Gastrocnemius medialis (tissue), 4 donors: ENCODE results near the gene CTNNA2. TPM values are rescaled to one million over a fixed set of nuclear protein-coding genes. Genes with fewer than 3 reads are reported as not detected.

ENCODE experiments used
- ATAC-seq, 2 donors: fragments of 150-250 bp; one replicate each; pipeline ENCODE4 v1.9.1; 2016
- DNase-seq, 2 donors: peaks; one replicate each; pipeline ENCODE4 v3.0.0-alpha.2; 2019
- H3K27ac ChIP-seq, 4 donors: fragments of 200-600 bp; sonication (generic); 1 replicate in 1 of 4; 2 replicates in 3 of 4; pipeline ENCODE4 v1.5.1; 2016 to 2018; ENCODE audit warnings: mild to moderate bottlenecking in 2 of 4, moderate library complexity in 1 of 4
- H3K27me3 ChIP-seq, 3 donors: fragments of 200-600 bp; sonication (generic) in 2 of 3; 1 replicate in 1 of 3; 2 replicates in 2 of 3; pipeline versions ENCODE4 v1.5.1 to v1.6.0; 2016 to 2019; ENCODE audit warnings: mild to moderate bottlenecking in 1 of 3, moderate library complexity in 1 of 3
- H3K36me3 ChIP-seq, 2 donors: fragments of 200-600 bp; sonication (generic) in 1 of 2; one replicate each; pipeline ENCODE4 v1.5.1; 2017 to 2018
- H3K4me1 ChIP-seq, 2 donors: fragments of 200-600 bp; sonication (generic) in 1 of 2; one replicate each; pipeline ENCODE4 v1.5.1; 2016 to 2017; ENCODE audit warnings: mild to moderate bottlenecking in 2 of 2
- H3K4me3 ChIP-seq, 4 donors: fragments of 200-600 bp; sonication (generic) in 3 of 4; 1 replicate in 1 of 4; 2 replicates in 3 of 4; pipeline ENCODE4 v1.5.1; 2016 to 2019; ENCODE audit warnings: mild to moderate bottlenecking in 2 of 4
- H3K9me3 ChIP-seq, 3 donors: fragments of 200-600 bp; sonication (generic) in 2 of 3; 1 replicate in 1 of 3; 2 replicates in 2 of 3; pipeline ENCODE4 v1.5.1; 2016 to 2019
- CTCF ChIP-seq, 5 experiments: fragments of 450-650 bp in 3 of 5; fragments of 200-600 bp in 2 of 5; sonication (generic) in 2 of 5; IDR thresholded peaks in 4 of 5; conservative IDR thresholded peaks in 1 of 5; 1 replicate in 4 of 5; 2 replicates in 1 of 5; pipeline ENCODE4 v1.5.1; 2016 to 2019; ENCODE audit warnings: antibody characterized with exemption in 5 of 5, mild to moderate bottlenecking in 3 of 5, moderate library complexity in 3 of 5
- POLR2A ChIP-seq, 2 donors: fragments of 450-650 bp; IDR thresholded peaks; one replicate each; pipeline ENCODE4 v1.6.1; 2017; ENCODE audit warnings: antibody characterized with exemption in 2 of 2, mild to moderate bottlenecking in 2 of 2, moderate library complexity in 2 of 2
- in situ Hi-C, 4 donors: fragments of 200-750 bp; cut with MboI; loops; one replicate each; pipeline versions ENCODE4 v1.15.0 to v1.8.0; 2017; ENCODE audit warnings: low sequenced_read_pairs in 4 of 4
- intact Hi-C: fragments of 100-400 bp; cut with DNase I; formaldehyde crosslinking; loops from one replicate; pipeline ENCODE4 v1.15.1; 2023; ENCODE audit warnings: low total_unique reads
- total RNA-seq, 4 donors: library from RNA; depleted of rRNA; stranded (reverse); fragments of >200 nt; gene quantifications; one replicate each; pipeline versions ENCODE4 v1.1.0 to v1.2.3, GENCODE V29; 2016

CTNNA2 gene
- total RNA-seq, 4 donors from 2014 or later: not detected

GRCh38 chr2:80059447-80059846 is 546.6 kb downstream of the CTNNA2 start:
- intact Hi-C loops: no loop called here
- Histone ChIP-seq H3K36me3 (no peaks in the 10 kb centered on the region), H3K4me3 (no peak overlapping the region), H3K27me3 (no peaks in the 10 kb centered on the region), H3K27ac (no peak overlapping the region), H3K4me1 (no peaks in the 10 kb centered on the region), H3K9me3 (no peaks in the 10 kb centered on the region)
- DNase-seq (no peak), ATAC-seq (no peak)
- in situ Hi-C loops: no loop called here
- TF ChIP-seq CTCF (IDR thresholded peaks at IDR 0.05 in 4 of 5, conservative IDR thresholded peaks at IDR 0.05 in 1 of 5) (no peak), POLR2A (IDR thresholded peaks at IDR 0.05) (no peak)

GRCh38 chr2:80061881-80062280 is 549.0 kb downstream of the CTNNA2 start:
- H3K4me3 ChIP-seq: no peak overlapping the region
- H3K27me3 ChIP-seq: no peaks in the 10 kb centered on the region
- DNase-seq (no peak), ATAC-seq (no peak)
- no peak for TF ChIP-seq CTCF (IDR thresholded peaks at IDR 0.05 in 4 of 5, conservative IDR thresholded peaks at IDR 0.05 in 1 of 5)
- no peak for TF ChIP-seq POLR2A (IDR thresholded peaks at IDR 0.05)
- H3K36me3 ChIP-seq: no peaks in the 10 kb centered on the region
- in situ Hi-C loops: no loop called here
- intact Hi-C loops: no loop called here
- H3K4me1 ChIP-seq: no peaks in the 10 kb centered on the region
- no peak overlapping the region for H3K27ac ChIP-seq
- no peaks in the 10 kb centered on the region for H3K9me3 ChIP-seq

GRCh38 chr2:80062298-80062697 is 549.4 kb downstream of the CTNNA2 start:
- ATAC-seq: no peak
- TF ChIP-seq CTCF (IDR thresholded peaks at IDR 0.05 in 4 of 5, conservative IDR thresholded peaks at IDR 0.05 in 1 of 5): no peak
- TF ChIP-seq POLR2A (IDR thresholded peaks at IDR 0.05): no peak
- Histone ChIP-seq H3K36me3 (no peaks in the 10 kb centered on the region), H3K27me3 (no peaks in the 10 kb centered on the region), H3K4me3 (no peak overlapping the region), H3K27ac (no peak overlapping the region), H3K9me3 (no peaks in the 10 kb centered on the region), H3K4me1 (no peaks in the 10 kb centered on the region)
- intact Hi-C loops (no loop called here), in situ Hi-C loops (no loop called here)
- DNase-seq: no peak

GRCh38 chr2:80068038-80068731 is 555.3 kb downstream of the CTNNA2 start:
- no peaks in the 10 kb centered on the region for H3K4me1 ChIP-seq
- in situ Hi-C loops: no loop called here
- DNase-seq (no peak), ATAC-seq (no peak)
- H3K9me3 ChIP-seq: no peaks in the 10 kb centered on the region
- intact Hi-C loops: no loop called here
- no peak overlapping the region for H3K4me3 ChIP-seq
- no peaks in the 10 kb centered on the region for H3K27me3 ChIP-seq
- H3K36me3 ChIP-seq: no peaks in the 10 kb centered on the region
- no peak overlapping the region for H3K27ac ChIP-seq
- TF ChIP-seq POLR2A (IDR thresholded peaks at IDR 0.05): no peak
- TF ChIP-seq CTCF (IDR thresholded peaks at IDR 0.05 in 4 of 5, conservative IDR thresholded peaks at IDR 0.05 in 1 of 5): no peak

GRCh38 chr2:80070587-80070986 is 557.7 kb downstream of the CTNNA2 start:
- intact Hi-C loops: no loop called here
- no peak for DNase-seq
- TF ChIP-seq POLR2A (IDR thresholded peaks at IDR 0.05) (no peak), CTCF (IDR thresholded peaks at IDR 0.05 in 4 of 5, conservative IDR thresholded peaks at IDR 0.05 in 1 of 5) (no peak)
- ATAC-seq: no peak
- in situ Hi-C loops: no loop called here
- Histone ChIP-seq H3K27ac (no peak overlapping the region), H3K4me3 (no peak overlapping the region), H3K27me3 (no peaks in the 10 kb centered on the region), H3K4me1 (no peaks in the 10 kb centered on the region), H3K9me3 (no peaks in the 10 kb centered on the region), H3K36me3 (no peaks in the 10 kb centered on the region)
